Retinal pigment epithelial cell (primary cell): Measurements from ENCODE around the gene GADD45G.

Experiments used
- DNase-seq: peaks from one replicate; pipeline ENCODE4 v3.0.0-alpha.2; 2010; ENCODE audit warnings: low read depth
- H3K4me3 ChIP-seq: 2 replicates; pipeline ENCODE4 v1.5.1; 2011; ENCODE audit warnings: mild to moderate bottlenecking, low read length, control low read depth, moderate library complexity
- TF ChIP-seq, protein P1 (sequence below): conservative IDR thresholded peaks from 2 replicates; pipeline ENCODE4 v1.5.1; 2011; ENCODE audit warnings: low read depth, low read length, control low read depth, inconsistent platforms

Gene GADD45G

DNA sequence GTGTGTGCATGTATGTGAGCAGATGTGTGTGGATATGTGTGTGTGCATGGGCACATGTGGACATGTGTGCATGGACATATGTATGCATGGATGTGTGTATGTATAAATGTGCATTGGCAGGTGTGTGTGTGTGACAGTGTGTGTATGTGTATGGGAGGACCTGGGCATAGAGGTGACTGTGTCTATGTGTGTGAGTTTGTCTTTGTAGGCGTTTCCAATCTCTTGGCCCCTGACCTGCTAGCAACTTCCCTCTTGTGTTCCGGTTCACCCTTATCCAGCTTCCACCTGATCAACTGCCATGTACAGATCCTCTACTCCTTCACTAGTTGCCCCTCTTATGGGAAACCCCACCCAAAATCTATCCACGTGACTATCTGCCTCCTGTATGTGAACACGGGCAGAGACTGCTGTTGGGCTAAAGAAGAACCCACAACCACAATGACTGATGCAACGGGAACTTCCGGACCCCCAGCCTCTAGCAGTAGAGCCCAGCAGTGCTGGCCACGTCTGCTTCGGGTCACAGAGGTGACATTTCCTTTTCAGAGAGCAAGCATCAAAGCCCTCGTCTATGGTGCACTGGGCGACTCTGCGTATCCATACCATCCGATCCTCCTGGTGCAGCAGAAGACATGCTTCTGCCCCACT lies 24.9 kb upstream of the GADD45G start:
- DNase-seq: no peak
- TF ChIP-seq, protein P1, sequence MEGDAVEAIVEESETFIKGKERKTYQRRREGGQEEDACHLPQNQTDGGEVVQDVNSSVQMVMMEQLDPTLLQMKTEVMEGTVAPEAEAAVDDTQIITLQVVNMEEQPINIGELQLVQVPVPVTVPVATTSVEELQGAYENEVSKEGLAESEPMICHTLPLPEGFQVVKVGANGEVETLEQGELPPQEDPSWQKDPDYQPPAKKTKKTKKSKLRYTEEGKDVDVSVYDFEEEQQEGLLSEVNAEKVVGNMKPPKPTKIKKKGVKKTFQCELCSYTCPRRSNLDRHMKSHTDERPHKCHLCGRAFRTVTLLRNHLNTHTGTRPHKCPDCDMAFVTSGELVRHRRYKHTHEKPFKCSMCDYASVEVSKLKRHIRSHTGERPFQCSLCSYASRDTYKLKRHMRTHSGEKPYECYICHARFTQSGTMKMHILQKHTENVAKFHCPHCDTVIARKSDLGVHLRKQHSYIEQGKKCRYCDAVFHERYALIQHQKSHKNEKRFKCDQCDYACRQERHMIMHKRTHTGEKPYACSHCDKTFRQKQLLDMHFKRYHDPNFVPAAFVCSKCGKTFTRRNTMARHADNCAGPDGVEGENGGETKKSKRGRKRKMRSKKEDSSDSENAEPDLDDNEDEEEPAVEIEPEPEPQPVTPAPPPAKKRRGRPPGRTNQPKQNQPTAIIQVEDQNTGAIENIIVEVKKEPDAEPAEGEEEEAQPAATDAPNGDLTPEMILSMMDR: no peak
- H3K4me3 ChIP-seq: no peak overlapping the region

DNA sequence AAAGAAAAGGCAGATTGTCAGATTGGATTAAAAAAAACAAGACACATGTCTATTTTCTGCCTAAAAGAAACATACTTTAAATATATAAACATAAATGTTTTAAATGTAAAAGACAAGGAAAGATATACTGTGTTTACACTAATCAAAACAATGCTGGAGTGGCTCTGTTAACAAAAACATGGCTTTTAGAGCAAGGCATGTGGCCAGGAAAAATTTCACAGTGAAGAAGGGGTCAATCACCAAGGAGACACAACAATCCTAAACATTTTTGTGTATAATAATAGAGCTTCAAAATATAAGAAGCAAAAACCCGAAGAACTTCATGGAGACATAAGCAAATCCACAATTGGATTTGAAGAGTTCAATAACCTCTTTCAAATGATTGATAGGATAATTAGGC lies 18.5 kb upstream of the GADD45G start:
- TF ChIP-seq, protein P1: no peak
- no peak for DNase-seq

DNA sequence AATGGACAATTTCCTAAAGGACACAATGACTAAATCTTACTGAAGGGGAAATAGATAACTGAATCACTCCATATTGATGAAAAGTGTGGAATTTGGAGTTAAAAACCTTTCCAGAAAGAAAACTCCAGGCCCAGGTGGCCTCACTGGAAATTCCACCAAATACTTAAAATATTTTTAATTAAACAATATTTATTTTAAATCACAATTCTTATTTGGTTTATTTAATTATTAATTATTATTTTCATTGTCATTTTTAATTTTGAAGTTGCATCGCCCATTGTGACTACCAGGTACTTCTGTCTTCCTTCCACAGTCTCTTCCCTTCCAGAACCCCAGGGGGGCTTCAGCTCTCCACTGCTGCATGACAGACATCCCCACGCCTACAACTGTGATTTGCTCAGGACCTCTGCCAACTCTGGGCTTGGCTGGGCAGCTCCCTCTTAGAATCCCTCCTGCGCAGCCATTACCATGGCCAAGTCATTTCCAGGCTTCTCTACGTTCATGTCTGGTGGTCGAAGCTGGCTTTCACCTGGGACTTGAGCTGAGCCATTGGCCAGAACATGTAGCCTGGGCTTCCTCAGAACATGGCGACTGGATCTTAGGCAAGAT lies 16.4 kb upstream of the GADD45G start:
- TF ChIP-seq, protein P1: no peak
- DNase-seq: no peak
- H3K4me3 ChIP-seq: no peak overlapping the region

More for the DNA sequence above, 18.5 kb upstream of the GADD45G start:
- no peak overlapping the region for H3K4me3 ChIP-seq

DNA sequence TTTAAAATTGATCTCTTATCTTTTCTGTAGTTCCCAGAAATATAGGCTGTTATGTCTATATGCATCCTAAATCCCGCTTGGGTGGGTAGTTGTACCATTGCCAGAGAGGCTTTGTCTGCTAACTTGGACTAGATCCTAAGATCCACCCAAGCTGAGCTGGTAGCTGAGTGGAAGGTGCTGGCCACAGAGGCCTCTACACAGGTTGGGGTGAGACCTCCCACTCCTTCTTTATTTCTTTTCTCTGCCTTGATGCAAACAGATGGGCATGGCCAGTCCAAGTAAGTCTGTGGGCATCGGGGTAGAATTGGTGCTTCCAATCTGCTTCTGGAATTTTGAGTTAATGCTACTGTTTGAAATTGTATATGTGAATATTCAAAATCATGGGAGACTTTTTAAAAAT lies 14.4 kb upstream of the GADD45G start:
- no peak overlapping the region for H3K4me3 ChIP-seq
- DNase-seq: no peak
- TF ChIP-seq, protein P1: no peak

DNA sequence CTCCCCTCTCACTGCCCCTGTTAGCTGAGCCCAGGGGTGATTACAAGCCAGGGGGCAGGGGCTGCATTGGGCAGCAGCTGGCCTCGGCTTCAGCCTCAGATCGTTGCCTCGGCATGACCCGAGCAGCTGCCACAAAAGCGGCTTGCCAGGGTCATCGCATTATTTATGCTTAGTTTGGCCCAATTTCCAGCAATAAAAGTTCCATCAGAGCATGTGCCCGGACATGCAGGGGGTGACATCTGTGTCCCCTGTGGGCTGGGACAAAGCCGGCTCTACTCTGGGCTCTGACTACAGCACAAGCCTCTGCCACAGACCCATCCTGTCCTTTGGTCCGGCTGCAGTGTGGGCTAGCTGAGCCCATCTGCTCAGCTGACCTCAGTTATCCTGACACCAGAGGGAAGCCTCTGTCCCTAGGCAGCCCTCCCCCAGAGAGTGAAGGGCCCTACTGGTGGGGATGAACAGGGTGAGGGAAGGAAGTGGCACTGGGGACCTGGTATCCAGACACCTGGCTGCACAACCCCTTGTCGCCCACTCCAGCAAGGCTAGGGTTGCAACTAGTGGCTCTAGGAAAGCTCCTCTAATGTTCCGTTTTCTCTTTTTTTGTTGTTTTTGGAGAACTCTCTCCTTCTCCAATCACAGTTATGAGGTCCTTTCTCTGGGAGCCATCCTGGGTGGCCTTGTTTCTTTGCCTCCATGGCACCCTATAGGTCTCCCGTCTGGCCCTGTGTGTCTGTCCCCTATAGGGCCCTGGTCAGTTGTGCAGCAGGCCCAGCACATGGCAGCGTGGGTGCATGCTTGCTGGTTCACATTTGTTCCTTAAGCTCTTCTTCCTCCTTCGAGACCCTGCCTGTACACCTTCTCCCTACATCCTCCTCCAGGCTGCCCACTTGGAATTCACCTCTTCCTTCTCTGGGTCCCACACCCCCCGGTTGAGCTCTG lies 13.3 kb upstream of the GADD45G start:
- no peak for DNase-seq

DNA sequence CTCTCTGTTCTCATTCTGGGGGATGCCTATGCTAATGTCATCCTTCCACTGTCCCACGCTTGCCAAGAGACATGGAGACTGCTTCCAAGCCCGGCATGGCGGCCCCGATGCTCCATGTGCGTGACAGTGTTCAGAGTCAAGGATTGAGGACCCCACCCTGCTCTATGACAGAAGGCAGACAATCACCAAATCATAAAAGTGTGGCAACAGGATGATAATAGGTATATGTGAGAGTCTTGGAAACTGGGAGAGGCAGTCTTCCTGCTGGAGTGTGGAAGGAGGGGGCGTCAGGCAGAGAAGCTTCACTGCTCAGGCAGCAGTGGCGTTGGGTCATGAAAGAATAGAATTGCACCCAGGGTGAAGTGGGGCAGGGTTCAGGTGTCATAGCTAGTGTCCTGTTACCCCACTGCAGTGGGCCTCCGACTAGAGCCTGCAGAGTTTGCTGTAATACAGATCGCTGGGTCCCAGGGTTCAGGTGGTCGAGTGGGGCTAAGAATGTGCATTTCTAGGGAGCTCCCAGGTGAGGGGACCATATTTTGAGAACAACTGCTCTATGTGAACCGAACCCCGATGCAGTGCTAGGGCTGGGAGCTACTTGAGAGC lies 12.5 kb upstream of the GADD45G start:
- TF ChIP-seq, protein P1: no peak
- DNase-seq: no peak
- H3K4me3 ChIP-seq: no peak overlapping the region

More for the DNA sequence above, 13.3 kb upstream of the GADD45G start:
- TF ChIP-seq, protein P1: no peak
- no peak overlapping the region for H3K4me3 ChIP-seq
